SK-N-SH (cell line): ENCODE results near the gene MSRB1. TPM values are rescaled to one million over a fixed set of nuclear protein-coding genes. Genes with fewer than 3 reads are reported as not detected.

Source experiments
- CTCF ChIA-PET: fragments of 300-600, 350-600 bp; formaldehyde crosslinking; extraction: SDS; loops from one replicate; lab custom pipeline; 2021; lab: Yijun Ruan, JAX
- POLR2A ChIA-PET: fragments of 350-600 bp; sonication (Branson Sonifier 250); formaldehyde crosslinking; extraction: SDS; loops from one replicate; lab custom pipeline; 2020; ENCODE audit warnings: antibody characterized with exemption, inconsistent platforms; lab: Yijun Ruan, JAX
- DNase-seq: peaks from one replicate; pipeline ENCODE4 v3.0.0; 2012
- H2AFZ ChIP-seq: fragments of 200-600 bp; sonication (generic); 2 replicates; pipeline ENCODE4 v1.8.1; 2016; ENCODE audit warnings: antibody characterized with exemption, mild to moderate bottlenecking, low read depth
- H3F3A ChIP-seq: fragments of 200-600 bp; sonication (generic); replicated peaks from 2 replicates; pipeline ENCODE3; 2016; ENCODE audit warnings: antibody characterized with exemption, mild to moderate bottlenecking; ENCODE audit not compliant: insufficient read depth
- H3K27ac ChIP-seq, 2 experiments: fragments of 200-500 bp in 1 of 2; fragments of 200-600 bp in 1 of 2; sonication (Bioruptor generic) in 1 of 2; sonication (generic), shearing (Covaris generic) in 1 of 2; 2 replicates each; pipeline versions ENCODE4 v1.5.1 to v1.6.1; 2014 to 2016; ENCODE audit warnings: low read depth in 2 of 2, inconsistent platforms in 1 of 2, low read length in 1 of 2, mild to moderate bottlenecking in 1 of 2, mixed read lengths in 1 of 2
- H3K27me3 ChIP-seq: fragments of 200-600 bp; sonication (generic), shearing (Covaris generic); 2 replicates; pipeline ENCODE4 v1.6.1; 2016; ENCODE audit warnings: mixed run types; ENCODE audit not compliant: insufficient read depth
- H3K36me3 ChIP-seq, 2 experiments: fragments of 200-500 bp in 1 of 2; fragments of 200-600 bp in 1 of 2; sonication (Bioruptor generic) in 1 of 2; sonication (generic) in 1 of 2; replicated peaks in 1 of 2; 2 replicates each; pipeline versions ENCODE3 to v1.5.1; 2014 to 2016; ENCODE audit warnings: low read length in 1 of 2, mild to moderate bottlenecking in 1 of 2; ENCODE audit not compliant: insufficient read depth in 2 of 2, control insufficient read depth in 1 of 2
- H3K4me1 ChIP-seq, 2 experiments: fragments of 200-500 bp in 1 of 2; fragments of 200-600 bp in 1 of 2; sonication (Bioruptor generic) in 1 of 2; sonication (generic), shearing (Covaris generic) in 1 of 2; 2 replicates each; pipeline versions ENCODE4 v1.5.1 to v1.6.1; 2014 to 2016; ENCODE audit warnings: low read depth in 1 of 2, low read length in 1 of 2, mixed run types in 1 of 2; ENCODE audit not compliant: insufficient read depth in 2 of 2, control insufficient read depth in 1 of 2
- H3K4me2 ChIP-seq: fragments of 200-600 bp; sonication (generic), shearing (Covaris generic); 2 replicates; pipeline ENCODE4 v1.6.1; 2017; ENCODE audit warnings: mixed run types
- H3K4me3 ChIP-seq, 2 experiments: fragments of 200-500 bp in 1 of 2; fragments of 200-600 bp in 1 of 2; sonication (Bioruptor generic) in 1 of 2; sonication (generic), shearing (Covaris generic) in 1 of 2; 2 replicates each; pipeline versions ENCODE4 v1.5.1 to v1.8.1; 2014 to 2016; ENCODE audit warnings: low read depth in 2 of 2, inconsistent platforms in 1 of 2, low read length in 1 of 2, mild to moderate bottlenecking in 1 of 2, mixed read lengths in 1 of 2, moderate library complexity in 1 of 2
- H3K79me2 ChIP-seq: fragments of 200-600 bp; sonication (generic); 2 replicates; pipeline ENCODE4 v1.8.1; 2017; ENCODE audit warnings: mild to moderate bottlenecking; ENCODE audit not compliant: insufficient read depth
- H3K9ac ChIP-seq: fragments of 200-600 bp; sonication (generic); 2 replicates; pipeline ENCODE4 v1.6.1; 2017; ENCODE audit warnings: mixed run types
- H3K9me2 ChIP-seq: fragments of 200-600 bp; sonication (generic); 2 replicates; pipeline ENCODE4 v1.6.1; 2017; ENCODE audit warnings: mixed run types
- H3K9me3 ChIP-seq: fragments of 200-600 bp; sonication (generic); 2 replicates; pipeline ENCODE4 v1.6.1; 2017; ENCODE audit warnings: mixed run types, mild to moderate bottlenecking, moderate library complexity
- H4K20me1 ChIP-seq: fragments of 200-600 bp; sonication (generic); 2 replicates; pipeline ENCODE4 v1.6.1; 2017; ENCODE audit warnings: mild to moderate bottlenecking, mixed run types; ENCODE audit not compliant: insufficient read depth
- ELF1 ChIP-seq: IDR thresholded peaks from 2 replicates; pipeline ENCODE4 v1.4.0; 2012
- EP300 ChIP-seq, 2 experiments: IDR thresholded peaks; 2 replicates each; pipeline versions ENCODE4 v1.4.0 to v1.6.1; 2012; ENCODE audit warnings: borderline replicate concordance in 1 of 2, low read depth in 1 of 2, low read length in 1 of 2
- EZH2phosphoT487 ChIP-seq: fragments of 200-600 bp; sonication (generic); IDR thresholded peaks from 2 replicates; pipeline ENCODE4 v1.6.1; 2017; ENCODE audit warnings: low read depth, mixed run types, mild to moderate bottlenecking, antibody characterized with exemption, moderate library complexity, borderline replicate concordance
- FOXJ3 ChIP-seq: sonication (generic); formaldehyde crosslinking; IDR thresholded peaks from 2 replicates; pipeline ENCODE4 v1.5.1; 2020; ENCODE audit warnings: mild to moderate bottlenecking, missing genetic modification reagents
- IRF3 ChIP-seq: fragments of 150-350 bp; IDR thresholded peaks from 2 replicates; pipeline ENCODE4 v1.6.1; 2016; ENCODE audit warnings: mild to moderate bottlenecking, low read depth, low read length
- MEF2A ChIP-seq: IDR thresholded peaks from 2 replicates; pipeline ENCODE4 v1.4.0; 2012; ENCODE audit warnings: low read depth, borderline replicate concordance
- POLR2AphosphoS5 ChIP-seq: IDR thresholded peaks from 2 replicates; pipeline ENCODE4 v1.6.1; 2012; ENCODE audit warnings: low read depth, low read length
- RAD21 ChIP-seq: IDR thresholded peaks from 2 replicates; pipeline ENCODE4 v1.6.1; 2012; ENCODE audit warnings: mild to moderate bottlenecking, low read length
- RCOR1 ChIP-seq: fragments of 150-350 bp; IDR thresholded peaks from 2 replicates; pipeline ENCODE4 v1.6.1; 2017; ENCODE audit warnings: antibody characterized with exemption, low read length
- REST ChIP-seq: IDR thresholded peaks from 2 replicates; pipeline ENCODE4 v1.6.1; 2012; ENCODE audit warnings: mild to moderate bottlenecking, low read depth, low read length, moderate library complexity
- RXRA ChIP-seq: IDR thresholded peaks from 2 replicates; pipeline ENCODE4 v1.4.0; 2012; ENCODE audit warnings: low read depth, mild to moderate bottlenecking, borderline replicate concordance
- SMC3 ChIP-seq: IDR thresholded peaks from 2 replicates; pipeline ENCODE4 v1.6.1; 2012; ENCODE audit warnings: low read depth, low read length, improper control_type of control experiment
- TCF12 ChIP-seq: IDR thresholded peaks from 2 replicates; pipeline ENCODE4 v1.4.0; 2012
- USF1 ChIP-seq: IDR thresholded peaks from 2 replicates; pipeline ENCODE4 v1.4.0; 2012; ENCODE audit warnings: low read depth, borderline replicate concordance
- USF2 ChIP-seq: fragments of 150-350 bp; IDR thresholded peaks from 2 replicates; pipeline ENCODE4 v1.6.1; 2017; ENCODE audit warnings: antibody characterized with exemption, low read length, low read depth, borderline replicate concordance
- whole genome bisulfite sequencing: methylation state at CpG from one replicate; pipeline ENCODE4 v1.1.6; 2017; ENCODE audit warnings: low lambda C conversion rate; 5-methylcytosine and 5-hydroxymethylcytosine counted together
- polyA plus RNA-seq, 3 experiments: library from polyadenylated mRNA; depleted of rRNA; stranded (reverse); fragments of >200 nt; gene quantifications; 2 replicates each; pipeline ENCODE4 v1.2.3, GENCODE V29; 2012

MSRB1 gene
- polyA plus RNA-seq, 1 of the 3 experiments (the other 2 are of a cell fraction) = 31.4 TPM

- Histone ChIP-seq H4K20me1 (no peaks in the 10 kb centered on the region), H3K79me2 (no peaks in the 10 kb centered on the region), H3K9ac (peak overlapping the region; percentile 81), H3K27ac (no peak overlapping the region; a peak in 1 of 4 replicates), H3K9me2 (no peaks in the 10 kb centered on the region), H3K4me3 (peak overlapping the region; percentile 91 to 95), H3K36me3 (peaks cover 4 to 14% of the 10 kb centered on the region in 2 experiments), H3K9me3 (no peaks in the 10 kb centered on the region), H3K4me1 (peaks cover 0 to 10% of the 10 kb centered on the region in 2 experiments; a peak in 2 of 4 replicates), H3K27me3 (no peaks in the 10 kb centered on the region), H2AFZ (peak overlapping the region; percentile 100; the same call in 1 of the 2 replicates), H3K4me2 (peak overlapping the region; percentile 99), H3F3A (no peaks in the 10 kb centered on the region)
- TF ChIP-seq EZH2phosphoT487 (no peak), SMC3 (no peak), RCOR1 (no peak), REST (no peak), RAD21 (no peak), IRF3 (no peak), RXRA (no peak), MEF2A (no peak), ELF1 (no peak), EP300 (IDR thresholded peaks at IDR 0.05; ENCODE audit: borderline replicate concordance in 1 of 2, low read depth in 1 of 2, low read length in 1 of 2) (no peak), USF1 (no peak), USF2 (no peak), TCF12 (no peak), FOXJ3 (CRISPR knock-in tag) (no peak), POLR2AphosphoS5 (no peak)
- no peak for DNase-seq
- POLR2A ChIA-PET = interaction anchor here (0.8 to 1.6 kb wide), 3 partner anchors 12 to 22 kb away, joined by 3 to 7 read pairs (median 4); partner anchors contain the start of genes RPL3L and RPS2
- CTCF ChIA-PET = interaction anchor here (0.7 to 2.8 kb wide), 6 partner anchors 10 to 84 kb away, joined by 3 to 18 read pairs (median 4); no protein-coding TSS in a partner anchor
- WGBS = 12% methylated on average over 10 of the region's 17 CpGs
Measured at GRCh38 chr16:1942047-1942809, 771 bp downstream of the MSRB1 start.
